ENCODE measurements around the gene TEX14. TPM values are rescaled to one million over a fixed set of nuclear protein-coding genes. Genes with fewer than 3 reads are reported as not detected.

The TEX14 gene
- total and polyA plus RNA-seq, 10 of the 15 experiments (the other 5 are each of a cell fraction or from before 2014, with no cell fraction given), result 0.15 to 1.3 (median 0.66) TPM

DNA sequence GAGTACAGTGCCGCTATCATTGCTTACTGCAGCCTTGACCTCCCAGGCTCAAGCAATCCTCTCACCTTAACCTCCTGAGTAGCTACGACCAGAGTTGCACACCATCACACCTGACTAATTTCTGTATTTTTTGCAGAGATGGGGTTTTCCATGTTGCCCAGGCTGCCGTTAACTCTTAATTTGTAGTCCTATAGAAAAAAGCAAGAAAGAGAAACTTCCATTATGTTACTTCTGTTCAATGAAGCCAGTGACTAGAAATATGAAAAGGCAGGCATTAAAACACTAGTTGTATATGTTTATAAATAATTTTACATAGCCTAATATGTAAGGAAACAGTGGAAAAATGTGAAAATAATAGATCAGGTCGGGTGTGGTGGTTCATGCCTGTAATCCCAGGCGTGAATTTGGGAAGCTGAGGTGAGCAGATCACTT is 10.2 kb upstream of the TEX14 start (continued):
- TF ChIP-seq PAX8 (IDR thresholded peaks at IDR 0.05) (0 out of 2 replicates have a peak, but pooled peaks have one; percentile 45), CBX5 (IDR thresholded peaks at IDR 0.05; ENCODE audit: low read depth) (no peak), LARP7 (IDR thresholded peaks at IDR 0.05) (no peak), NBN (IDR thresholded peaks at IDR 0.05) (0 out of 2 replicates have a peak, but pooled peaks have one; percentile 49), RAD51 (IDR thresholded peaks at IDR 0.05) (no peak), MTA3 (IDR thresholded peaks at IDR 0.05; ENCODE audit: borderline replicate concordance, low read length) (no peak), SP1 (IDR thresholded peaks at IDR 0.05; ENCODE audit: low read depth, low read length) (no peak), ASH2L (IDR thresholded peaks at IDR 0.05; ENCODE audit: borderline replicate concordance, low read depth) (peak; percentile 74; the same call in 1 of the 2 replicates), POLR2A (IDR thresholded peaks at IDR 0.05; ENCODE audit: low read depth, low read length) (no peak), BRCA1 (IDR thresholded peaks at IDR 0.05; ENCODE audit: low read depth, low read length) (no peak), NFXL1 (IDR thresholded peaks at IDR 0.05; ENCODE audit: borderline replicate concordance) (no peak), SMAD1 (IDR thresholded peaks at IDR 0.05; ENCODE audit: low read depth, partially characterized antibody) (no peak), NFYA (IDR thresholded peaks at IDR 0.05; ENCODE audit: borderline replicate concordance, low read depth, low read length) (no peak), DPF2 (IDR thresholded peaks at IDR 0.05) (peak; percentile 57), POLR2AphosphoS5 (IDR thresholded peaks at IDR 0.05; ENCODE audit: low read length) (no peak), ATF7 (IDR thresholded peaks at IDR 0.05; ENCODE audit: low read depth) (peak; percentile 58), RAD21 (IDR thresholded peaks at IDR 0.05; ENCODE audit: insufficient read depth, low read depth, low read length) (no peak), ZNF217 (IDR thresholded peaks at IDR 0.05) (no peak), CREM (IDR thresholded peaks at IDR 0.05; ENCODE audit: low read depth) (peak; percentile 33; the same call in 1 of the 2 replicates), MXI1 (IDR thresholded peaks at IDR 0.05; ENCODE audit: low read depth, low read length) (no peak), ZZZ3 (IDR thresholded peaks at IDR 0.05; ENCODE audit: control insufficient read depth, insufficient read length, low read depth) (no peak)
- TF ChIP-seq, protein P1, sequence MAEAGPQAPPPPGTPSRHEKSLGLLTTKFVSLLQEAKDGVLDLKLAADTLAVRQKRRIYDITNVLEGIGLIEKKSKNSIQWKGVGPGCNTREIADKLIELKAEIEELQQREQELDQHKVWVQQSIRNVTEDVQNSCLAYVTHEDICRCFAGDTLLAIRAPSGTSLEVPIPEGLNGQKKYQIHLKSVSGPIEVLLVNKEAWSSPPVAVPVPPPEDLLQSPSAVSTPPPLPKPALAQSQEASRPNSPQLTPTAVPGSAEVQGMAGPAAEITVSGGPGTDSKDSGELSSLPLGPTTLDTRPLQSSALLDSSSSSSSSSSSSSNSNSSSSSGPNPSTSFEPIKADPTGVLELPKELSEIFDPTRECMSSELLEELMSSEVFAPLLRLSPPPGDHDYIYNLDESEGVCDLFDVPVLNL (IDR thresholded peaks at IDR 0.05; ENCODE audit: low read depth, low read length), result no peak
- TF ChIP-seq, protein P2, sequence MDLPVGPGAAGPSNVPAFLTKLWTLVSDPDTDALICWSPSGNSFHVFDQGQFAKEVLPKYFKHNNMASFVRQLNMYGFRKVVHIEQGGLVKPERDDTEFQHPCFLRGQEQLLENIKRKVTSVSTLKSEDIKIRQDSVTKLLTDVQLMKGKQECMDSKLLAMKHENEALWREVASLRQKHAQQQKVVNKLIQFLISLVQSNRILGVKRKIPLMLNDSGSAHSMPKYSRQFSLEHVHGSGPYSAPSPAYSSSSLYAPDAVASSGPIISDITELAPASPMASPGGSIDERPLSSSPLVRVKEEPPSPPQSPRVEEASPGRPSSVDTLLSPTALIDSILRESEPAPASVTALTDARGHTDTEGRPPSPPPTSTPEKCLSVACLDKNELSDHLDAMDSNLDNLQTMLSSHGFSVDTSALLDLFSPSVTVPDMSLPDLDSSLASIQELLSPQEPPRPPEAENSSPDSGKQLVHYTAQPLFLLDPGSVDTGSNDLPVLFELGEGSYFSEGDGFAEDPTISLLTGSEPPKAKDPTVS (IDR thresholded peaks at IDR 0.05; ENCODE audit: low read depth, low read length), result no peak
- TF ChIP-seq, protein P3, sequence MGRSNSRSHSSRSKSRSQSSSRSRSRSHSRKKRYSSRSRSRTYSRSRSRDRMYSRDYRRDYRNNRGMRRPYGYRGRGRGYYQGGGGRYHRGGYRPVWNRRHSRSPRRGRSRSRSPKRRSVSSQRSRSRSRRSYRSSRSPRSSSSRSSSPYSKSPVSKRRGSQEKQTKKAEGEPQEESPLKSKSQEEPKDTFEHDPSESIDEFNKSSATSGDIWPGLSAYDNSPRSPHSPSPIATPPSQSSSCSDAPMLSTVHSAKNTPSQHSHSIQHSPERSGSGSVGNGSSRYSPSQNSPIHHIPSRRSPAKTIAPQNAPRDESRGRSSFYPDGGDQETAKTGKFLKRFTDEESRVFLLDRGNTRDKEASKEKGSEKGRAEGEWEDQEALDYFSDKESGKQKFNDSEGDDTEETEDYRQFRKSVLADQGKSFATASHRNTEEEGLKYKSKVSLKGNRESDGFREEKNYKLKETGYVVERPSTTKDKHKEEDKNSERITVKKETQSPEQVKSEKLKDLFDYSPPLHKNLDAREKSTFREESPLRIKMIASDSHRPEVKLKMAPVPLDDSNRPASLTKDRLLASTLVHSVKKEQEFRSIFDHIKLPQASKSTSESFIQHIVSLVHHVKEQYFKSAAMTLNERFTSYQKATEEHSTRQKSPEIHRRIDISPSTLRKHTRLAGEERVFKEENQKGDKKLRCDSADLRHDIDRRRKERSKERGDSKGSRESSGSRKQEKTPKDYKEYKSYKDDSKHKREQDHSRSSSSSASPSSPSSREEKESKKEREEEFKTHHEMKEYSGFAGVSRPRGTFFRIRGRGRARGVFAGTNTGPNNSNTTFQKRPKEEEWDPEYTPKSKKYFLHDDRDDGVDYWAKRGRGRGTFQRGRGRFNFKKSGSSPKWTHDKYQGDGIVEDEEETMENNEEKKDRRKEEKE (IDR thresholded peaks at IDR 0.05), result no peak
- TF ChIP-seq, protein P4, sequence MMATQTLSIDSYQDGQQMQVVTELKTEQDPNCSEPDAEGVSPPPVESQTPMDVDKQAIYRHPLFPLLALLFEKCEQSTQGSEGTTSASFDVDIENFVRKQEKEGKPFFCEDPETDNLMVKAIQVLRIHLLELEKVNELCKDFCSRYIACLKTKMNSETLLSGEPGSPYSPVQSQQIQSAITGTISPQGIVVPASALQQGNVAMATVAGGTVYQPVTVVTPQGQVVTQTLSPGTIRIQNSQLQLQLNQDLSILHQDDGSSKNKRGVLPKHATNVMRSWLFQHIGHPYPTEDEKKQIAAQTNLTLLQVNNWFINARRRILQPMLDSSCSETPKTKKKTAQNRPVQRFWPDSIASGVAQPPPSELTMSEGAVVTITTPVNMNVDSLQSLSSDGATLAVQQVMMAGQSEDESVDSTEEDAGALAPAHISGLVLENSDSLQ (IDR thresholded peaks at IDR 0.05), result no peak
- TF ChIP-seq, protein P5, sequence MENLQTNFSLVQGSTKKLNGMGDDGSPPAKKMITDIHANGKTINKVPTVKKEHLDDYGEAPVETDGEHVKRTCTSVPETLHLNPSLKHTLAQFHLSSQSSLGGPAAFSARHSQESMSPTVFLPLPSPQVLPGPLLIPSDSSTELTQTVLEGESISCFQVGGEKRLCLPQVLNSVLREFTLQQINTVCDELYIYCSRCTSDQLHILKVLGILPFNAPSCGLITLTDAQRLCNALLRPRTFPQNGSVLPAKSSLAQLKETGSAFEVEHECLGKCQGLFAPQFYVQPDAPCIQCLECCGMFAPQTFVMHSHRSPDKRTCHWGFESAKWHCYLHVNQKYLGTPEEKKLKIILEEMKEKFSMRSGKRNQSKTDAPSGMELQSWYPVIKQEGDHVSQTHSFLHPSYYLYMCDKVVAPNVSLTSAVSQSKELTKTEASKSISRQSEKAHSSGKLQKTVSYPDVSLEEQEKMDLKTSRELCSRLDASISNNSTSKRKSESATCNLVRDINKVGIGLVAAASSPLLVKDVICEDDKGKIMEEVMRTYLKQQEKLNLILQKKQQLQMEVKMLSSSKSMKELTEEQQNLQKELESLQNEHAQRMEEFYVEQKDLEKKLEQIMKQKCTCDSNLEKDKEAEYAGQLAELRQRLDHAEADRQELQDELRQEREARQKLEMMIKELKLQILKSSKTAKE (IDR thresholded peaks at IDR 0.05; ENCODE audit: low read depth, poor library complexity, severe bottlenecking), result peak; percentile 52

All from GM12878 (cell line).